CMK (cell line): Measurements from ENCODE around the gene EPS8L3.
"Not testable (repeated sequence)": the region's sequence is repeated elsewhere in the genome, so short reads cannot be mapped to it uniquely, and the experiment has no call there.

Experiments
- DNase-seq: peaks from one replicate; pipeline ENCODE4 v3.0.0-alpha.2; 2010; ENCODE audit warnings: low read depth

The EPS8L3 gene

GRCh38 chr1:109711593-109712320 is 52.0 kb downstream of the EPS8L3 start, which contains the start of gene GSTM5:
Gene GSTM5 (plus strand): TSS chr1:109712251. CDS start chr1:109712313, 62 bp downstream.
- DNase-seq, result not testable (repeated sequence)

- DNase-seq, result not testable (repeated sequence)
Measured at GRCh38 chr1:109709822-109710221, 53.9 kb downstream of the EPS8L3 start.

DNA sequence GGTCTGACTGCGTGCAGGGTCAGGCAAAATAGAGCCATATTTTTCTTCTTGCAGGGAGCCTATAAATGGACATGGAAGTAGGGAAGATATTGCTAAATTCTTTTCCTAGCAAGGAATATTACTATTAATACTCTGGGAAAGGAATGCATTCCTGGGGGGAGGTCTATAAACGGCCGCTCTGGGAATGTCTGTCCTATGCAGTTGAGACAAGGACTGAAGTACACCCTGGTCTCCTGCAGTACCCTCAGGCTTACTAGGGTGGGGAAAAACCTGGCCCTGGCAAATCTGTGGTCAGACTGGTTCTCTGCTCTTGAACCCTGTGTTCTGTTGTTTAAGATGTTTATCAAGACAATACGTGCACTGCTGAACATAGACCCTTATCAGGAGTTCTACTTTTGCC is 54.8 kb downstream of the EPS8L3 start:
- DNase-seq, result not testable (repeated sequence)

GRCh38 chr1:109705411-109705810 is 58.3 kb downstream of the EPS8L3 start:
- DNase-seq, result no peak

GRCh38 chr1:109704173-109704572 is 59.5 kb downstream of the EPS8L3 start:
- DNase-seq, result no peak

GRCh38 chr1:109702940-109703339 is 60.8 kb downstream of the EPS8L3 start:
- DNase-seq, result not testable (repeated sequence)
